22Rv1 (cell line): ENCODE measurements around the gene PCTP.

ENCODE experiments used
- H3K27ac ChIP-seq: fragments of 450-650 bp; 2 replicates; pipeline ENCODE4 v1.5.1; 2017
- ZFX ChIP-seq: fragments of 450-650 bp; IDR thresholded peaks from 2 replicates; pipeline ENCODE4 v1.6.1; 2017; ENCODE audit warnings: antibody characterized with exemption, borderline replicate concordance
- TF ChIP-seq, protein P1 (sequence below): fragments of 450-650 bp; IDR thresholded peaks from 2 replicates; pipeline ENCODE4 v1.5.1; 2017; ENCODE audit warnings: mild to moderate bottlenecking

PCTP gene

DNA sequence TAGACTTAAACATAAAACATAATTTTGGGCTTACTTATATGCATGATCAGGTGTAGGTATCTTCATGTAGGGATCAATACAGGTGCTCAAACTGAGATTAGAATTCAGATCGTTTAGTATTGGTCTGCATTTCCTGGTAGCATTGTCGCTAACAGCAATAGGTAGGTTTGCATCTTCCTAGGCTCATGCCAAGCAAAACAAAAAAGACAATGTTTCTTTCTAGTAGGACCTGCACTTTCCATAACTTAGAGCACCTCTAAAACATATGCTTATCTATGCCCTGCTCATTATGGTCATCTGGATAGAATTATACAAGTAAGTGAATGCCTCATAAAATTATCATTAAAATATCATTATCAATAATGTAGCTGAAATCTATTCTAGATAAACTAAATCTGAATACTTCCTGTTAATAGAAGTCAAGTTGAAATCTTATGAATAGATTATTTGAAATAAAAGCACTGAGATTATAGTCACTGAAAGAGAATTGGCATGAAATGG, 26.7 kb downstream of the PCTP start:
- TF ChIP-seq, protein P1, sequence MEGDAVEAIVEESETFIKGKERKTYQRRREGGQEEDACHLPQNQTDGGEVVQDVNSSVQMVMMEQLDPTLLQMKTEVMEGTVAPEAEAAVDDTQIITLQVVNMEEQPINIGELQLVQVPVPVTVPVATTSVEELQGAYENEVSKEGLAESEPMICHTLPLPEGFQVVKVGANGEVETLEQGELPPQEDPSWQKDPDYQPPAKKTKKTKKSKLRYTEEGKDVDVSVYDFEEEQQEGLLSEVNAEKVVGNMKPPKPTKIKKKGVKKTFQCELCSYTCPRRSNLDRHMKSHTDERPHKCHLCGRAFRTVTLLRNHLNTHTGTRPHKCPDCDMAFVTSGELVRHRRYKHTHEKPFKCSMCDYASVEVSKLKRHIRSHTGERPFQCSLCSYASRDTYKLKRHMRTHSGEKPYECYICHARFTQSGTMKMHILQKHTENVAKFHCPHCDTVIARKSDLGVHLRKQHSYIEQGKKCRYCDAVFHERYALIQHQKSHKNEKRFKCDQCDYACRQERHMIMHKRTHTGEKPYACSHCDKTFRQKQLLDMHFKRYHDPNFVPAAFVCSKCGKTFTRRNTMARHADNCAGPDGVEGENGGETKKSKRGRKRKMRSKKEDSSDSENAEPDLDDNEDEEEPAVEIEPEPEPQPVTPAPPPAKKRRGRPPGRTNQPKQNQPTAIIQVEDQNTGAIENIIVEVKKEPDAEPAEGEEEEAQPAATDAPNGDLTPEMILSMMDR: no peak
- no peak for TF ChIP-seq ZFX
- H3K27ac ChIP-seq: no peak overlapping the region

DNA sequence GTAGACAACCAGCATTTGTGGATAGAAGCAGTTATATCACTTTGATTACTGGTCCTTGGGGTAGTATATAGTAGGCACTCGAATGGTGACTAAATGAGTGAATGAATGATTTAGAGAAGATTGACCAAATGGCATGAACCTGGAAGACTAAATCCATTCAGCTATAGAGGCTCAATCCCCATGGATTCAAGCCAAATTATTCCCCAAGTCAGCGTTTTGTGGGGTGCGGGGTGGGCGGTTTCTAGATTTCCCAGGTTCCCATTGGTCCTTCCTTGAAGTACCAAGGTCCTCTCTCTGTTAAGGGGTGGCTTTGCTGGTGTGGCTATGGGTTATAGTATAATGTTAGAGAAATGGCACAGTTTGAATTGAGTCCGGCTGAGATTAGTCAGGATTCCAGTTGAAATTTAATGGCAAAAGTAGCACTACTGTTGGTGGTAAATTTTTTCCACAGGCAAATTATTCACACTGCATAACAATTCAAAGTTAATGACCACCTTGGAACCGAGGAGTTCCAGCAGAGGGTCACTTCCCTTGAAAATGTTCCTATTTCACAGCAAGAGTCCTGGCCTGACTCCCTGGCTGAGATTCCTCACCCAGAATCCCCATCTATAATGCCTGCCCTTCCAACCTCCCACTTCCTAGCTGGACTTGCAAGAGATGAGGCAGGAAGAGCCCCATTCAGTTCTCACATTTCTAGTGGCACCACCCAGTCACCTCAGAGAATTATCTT, 27.7 kb downstream of the PCTP start:
- TF ChIP-seq ZFX: no peak
- TF ChIP-seq, protein P1: no peak
- H3K27ac ChIP-seq: no peak overlapping the region

DNA sequence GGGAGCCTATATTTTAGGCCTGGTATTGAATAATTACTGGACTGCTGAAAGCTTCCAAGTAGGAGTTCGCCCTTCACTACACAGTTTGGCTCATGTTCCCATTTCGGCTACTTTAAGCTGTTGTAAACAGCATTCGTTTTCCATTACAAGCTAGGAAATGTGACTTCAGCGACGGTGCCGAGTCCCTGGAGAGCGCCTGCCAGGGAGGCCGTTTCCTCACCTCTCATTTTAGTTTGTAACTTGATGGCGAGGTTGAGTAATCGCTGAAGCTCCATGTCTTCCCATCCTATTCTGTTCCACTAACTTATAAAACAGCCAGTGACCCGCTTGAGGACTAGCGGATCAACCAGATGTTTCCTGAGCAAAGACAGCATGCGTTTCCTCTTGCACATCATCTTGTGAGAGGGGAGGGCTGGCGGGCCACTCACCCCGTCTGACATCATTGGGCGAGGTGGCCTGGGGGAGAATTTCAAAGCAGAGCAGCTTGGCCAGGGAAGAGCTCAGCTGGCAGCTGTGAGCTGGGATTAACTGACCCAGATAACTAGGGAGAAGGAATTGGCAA, 32.9 kb downstream of the PCTP start:
- no peak overlapping the region for H3K27ac ChIP-seq
- no peak for TF ChIP-seq ZFX
- TF ChIP-seq, protein P1: no peak

DNA sequence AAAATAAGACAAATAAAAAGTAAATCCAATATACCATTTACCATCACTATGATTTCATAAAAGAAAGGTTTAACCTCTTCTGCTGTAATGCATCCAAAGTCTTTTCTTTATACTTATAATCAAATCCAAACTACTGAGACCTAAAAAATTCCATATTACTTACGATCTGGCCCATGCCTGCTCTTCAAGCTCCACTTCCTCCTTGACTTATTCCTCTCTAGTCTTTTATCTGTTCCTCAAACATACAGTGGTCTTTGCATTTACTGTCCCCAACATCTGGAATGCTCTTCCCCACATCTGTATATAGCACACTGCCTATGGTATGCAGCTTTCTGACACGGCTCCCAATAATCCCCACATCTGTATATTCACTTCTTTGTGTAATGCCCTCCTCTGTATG, 33.8 kb downstream of the PCTP start:
- no peak overlapping the region for H3K27ac ChIP-seq

DNA sequence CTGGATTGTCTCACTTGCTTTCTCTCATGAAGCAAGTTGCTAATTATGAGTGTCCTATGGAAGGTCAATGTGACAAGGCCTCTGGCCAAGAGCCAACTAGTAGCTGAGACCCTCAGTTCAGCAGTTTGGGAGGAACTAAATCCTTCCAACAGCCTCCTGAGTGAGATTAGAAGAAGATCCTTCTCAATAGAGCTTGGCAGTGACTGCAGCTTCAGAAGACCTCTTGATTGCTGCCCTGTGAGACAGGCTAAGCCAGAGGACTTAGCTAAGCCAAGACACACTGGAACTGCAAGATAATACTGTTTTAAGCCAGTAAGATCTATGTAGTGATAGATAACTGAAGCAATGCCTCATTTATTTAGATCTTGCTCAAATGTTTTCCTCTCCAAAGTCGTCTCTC, 34.3 kb downstream of the PCTP start:
- no peak overlapping the region for H3K27ac ChIP-seq
- no peak for TF ChIP-seq ZFX
- TF ChIP-seq, protein P1: no peak

More for the DNA sequence above, 33.8 kb downstream of the PCTP start:
- TF ChIP-seq, protein P1: no peak
- TF ChIP-seq ZFX: no peak

DNA sequence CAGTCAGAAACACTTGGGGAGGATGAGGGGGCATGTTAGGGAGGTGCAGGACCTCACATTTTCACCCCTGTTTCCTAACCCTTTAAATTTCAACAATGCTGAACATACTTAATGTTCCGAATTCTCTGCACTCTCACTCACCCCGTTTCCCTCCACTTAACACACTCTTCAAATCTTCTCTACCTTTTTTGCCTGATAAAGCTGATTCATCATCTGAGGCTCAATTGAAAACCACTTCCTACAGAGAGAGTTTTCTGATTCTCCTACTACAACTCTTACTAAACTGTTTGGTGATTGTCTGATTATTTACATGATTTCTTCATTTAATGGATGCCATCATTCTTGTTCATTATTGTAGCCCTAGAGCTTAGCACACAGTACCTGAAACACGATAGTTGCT, 42.4 kb downstream of the PCTP start:
- TF ChIP-seq, protein P1: no peak
- TF ChIP-seq ZFX: no peak
- H3K27ac ChIP-seq: no peak overlapping the region
